Heart left ventricle (tissue), 13 donors: ENCODE measurements around the gene HMGCL.
"Not testable (repeated sequence)": the region's sequence is repeated elsewhere in the genome, so short reads cannot be mapped to it uniquely, and the experiment has no call there.

Source experiments
- CTCF ChIP-seq, 12 donors: fragments of 200-600 bp; sonication (generic) in 4 of 12; IDR thresholded peaks; one replicate each; pipeline versions ENCODE4 v1.5.0 to v1.8.0; 2018 to 2022; ENCODE audit warnings: antibody characterized with exemption in 12 of 12, mild to moderate bottlenecking in 5 of 12
- POLR2A ChIP-seq, 2 donors: fragments of 450-650 bp; IDR thresholded peaks; one replicate each; pipeline ENCODE4 v1.6.1; 2017; ENCODE audit warnings: antibody characterized with exemption in 2 of 2, mild to moderate bottlenecking in 2 of 2, moderate library complexity in 2 of 2
- donor health status: ischemic (EF 13 %, LVEDD 7.1; RV severe dilation, severe dysfunction).
- donor health status: DM: no; HTN: yes; CAD: no.
- donor health status: DM: no; HTN: no; CAD: no.
- donor health status: ischemic (EF 25% LVEDD 6.9; RV normal size, moderate dysfunction).
- donor health status: ischemic (EF 25% LVEDD 5.7; RV mildly dilated, moderate dysfunction).
- donor health status: ischemic (EF 35%, LVEDD 5.7; RV mildly dilated, moderate dysfunction).
- donor health status: nonischemic (EF 11% LVEDD 7.7; RV severe dilation, severe dysfunction).
- donor health status: DM: yes; HTN: yes; CAD: no.
- donor health status: PGD.
- donor health status: ischemic (EF 29% LVEDD 5.4; RV normal size, mild dysfunction).
- donor health status: nonischemic (EF 23%, LVEDD 6.1; RV moderate dilation, normal function).

GRCh38 chr1:23802809-23803342 lies 22.4 kb downstream of the HMGCL start:
- TF ChIP-seq CTCF, POLR2A (IDR thresholded peaks at IDR 0.05): not testable (repeated sequence)
